GM23338 (cell line): ENCODE measurements around the gene NR0B2. TPM values are rescaled to one million over a fixed set of nuclear protein-coding genes. Genes with fewer than 3 reads are reported as not detected.
"Not testable (repeated sequence)": the region's sequence is repeated elsewhere in the genome, so short reads cannot be mapped to it uniquely, and the experiment has no call there.

Source experiments
- ATAC-seq: fragments of 200-7000 bp; cut with Tn5 transposase; 3 replicates; pipeline ENCODE4 v1.9.1; 2020
- DNase-seq: peaks from one replicate; pipeline ENCODE4 v3.0.0-alpha.2; 2015; ENCODE audit warnings: low spot score
- H2AFZ ChIP-seq: fragments of 200-600 bp; sonication (generic); 2 replicates; pipeline ENCODE4 v1.8.0; 2016; ENCODE audit warnings: antibody characterized with exemption, mild to moderate bottlenecking, moderate library complexity
- H3F3A ChIP-seq: fragments of 200-600 bp; sonication (generic); replicated peaks from 2 replicates; pipeline ENCODE4 v1.8.0; 2017; ENCODE audit warnings: antibody characterized with exemption, mixed run types, low read depth
- H3K27ac ChIP-seq: fragments of 200-600 bp; sonication (generic); 2 replicates; pipeline ENCODE4 v1.6.1; 2016; ENCODE audit warnings: low read depth
- H3K27me3 ChIP-seq: fragments of 200-600 bp; sonication (generic); 2 replicates; pipeline ENCODE4 v1.8.0; 2016; ENCODE audit warnings: mild to moderate bottlenecking, mixed run types, moderate library complexity; ENCODE audit not compliant: insufficient read depth
- H3K36me3 ChIP-seq: fragments of 200-600 bp; sonication (generic); 2 replicates; pipeline ENCODE4 v1.8.0; 2016; ENCODE audit warnings: mild to moderate bottlenecking; ENCODE audit not compliant: insufficient read depth
- H3K4me1 ChIP-seq: fragments of 200-600 bp; sonication (generic); 2 replicates; pipeline ENCODE4 v1.8.0; 2016; ENCODE audit warnings: mild to moderate bottlenecking, moderate library complexity; ENCODE audit not compliant: insufficient read depth
- H3K4me2 ChIP-seq: fragments of 200-600 bp; sonication (generic); 2 replicates; pipeline ENCODE4 v1.7.1; 2017; ENCODE audit warnings: mixed run types
- H3K4me3 ChIP-seq: fragments of 200-600 bp; sonication (generic); 2 replicates; pipeline ENCODE4 v1.6.1; 2016; ENCODE audit warnings: mixed run types
- H3K79me2 ChIP-seq: fragments of 200-600 bp; sonication (generic); replicated peaks from 2 replicates; pipeline ENCODE4 v1.8.0; 2017; ENCODE audit warnings: mild to moderate bottlenecking; ENCODE audit not compliant: insufficient read depth
- H3K9me2 ChIP-seq: fragments of 200-600 bp; sonication (generic); 2 replicates; pipeline ENCODE4 v1.8.0; 2017; ENCODE audit not compliant: insufficient read depth
- H4K20me1 ChIP-seq: fragments of 200-600 bp; sonication (generic); replicated peaks from 2 replicates; pipeline ENCODE4 v1.8.0; 2017; ENCODE audit warnings: mild to moderate bottlenecking; ENCODE audit not compliant: insufficient read depth
- H3K27ac Mint-ChIP-seq: 2 replicates; pipeline ENCODE4 v1.8.0; 2020; ENCODE audit warnings: inconsistent platforms, mild to moderate bottlenecking, moderate library complexity, mixed read lengths
- H3K27me3 Mint-ChIP-seq: 3 replicates; pipeline ENCODE4 v1.8.0; 2022; ENCODE audit warnings: low read depth, mild to moderate bottlenecking, moderate library complexity, mixed read lengths, inconsistent platforms; ENCODE audit not compliant: insufficient read depth, poor library complexity
- H3K36me3 Mint-ChIP-seq: 3 replicates; pipeline ENCODE4 v1.8.0; 2021; ENCODE audit warnings: low read depth, mild to moderate bottlenecking, inconsistent platforms, moderate library complexity, mixed read lengths
- H3K4me1 Mint-ChIP-seq: 3 replicates; pipeline ENCODE4 v1.8.0; 2020; ENCODE audit warnings: mild to moderate bottlenecking, inconsistent platforms, mixed read lengths
- H3K4me3 Mint-ChIP-seq: 3 replicates; pipeline ENCODE4 v1.8.0; 2021; ENCODE audit warnings: moderate library complexity, mild to moderate bottlenecking, inconsistent platforms, mixed read lengths
- H3K9me3 Mint-ChIP-seq: 3 replicates; pipeline ENCODE4 v1.8.0; 2020; ENCODE audit warnings: moderate library complexity, mild to moderate bottlenecking, inconsistent platforms, mixed read lengths
- CREB1 ChIP-seq: fragments of 250-450 bp; sonication (Bioruptor Pico); IDR thresholded peaks from 2 replicates; pipeline ENCODE4 v1.5.0; 2020; ENCODE audit warnings: low read depth, mild to moderate bottlenecking, moderate library complexity
- CTCF ChIP-seq, 2 experiments: fragments of 200-600 bp in 1 of 2; sonication (generic) in 1 of 2; conservative IDR thresholded peaks; 2 replicates each; pipeline versions ENCODE4 v1.5.1 to v1.6.1; 2016 to 2017; ENCODE audit warnings: antibody characterized with exemption in 2 of 2, low read depth in 2 of 2, mild to moderate bottlenecking in 2 of 2, moderate library complexity in 1 of 2
- ETS1 ChIP-seq: IDR thresholded peaks from 2 replicates; pipeline ENCODE4 v1.6.1; 2016; ENCODE audit warnings: antibody characterized with exemption
- POLR2AphosphoS5 ChIP-seq: IDR thresholded peaks from 2 replicates; pipeline ENCODE4 v1.6.1; 2016; ENCODE audit warnings: antibody characterized with exemption, low read depth
- STAT1 ChIP-seq: IDR thresholded peaks from one replicate; pipeline ENCODE4 v1.6.1; 2016; ENCODE audit warnings: antibody characterized with exemption; ENCODE audit not compliant: unreplicated experiment
- ZNF462 ChIP-seq: fragments of 250-450 bp; sonication (Bioruptor Pico); IDR thresholded peaks from 2 replicates; pipeline ENCODE4 v1.5.0; 2020; ENCODE audit warnings: mild to moderate bottlenecking, moderate library complexity
- polyA plus RNA-seq: library from polyadenylated mRNA; unstranded; fragments of >200 nt; fragmentation: Nextera tagmentation; extraction: Ambion mirVana; gene quantifications from 2 replicates; pipeline ENCODE4 v1.2.1, GENCODE V29; 2016
- total RNA-seq: library from RNA; depleted of rRNA; stranded (reverse); fragments of >200 nt; shearing (Covaris generic); gene quantifications from 2 replicates; pipeline ENCODE4 v1.2.3, GENCODE V29; 2014

The NR0B2 gene
- total and polyA plus RNA-seq, 2 experiments from 2014 or later: 0.18 TPM; not detected in 1

DNA sequence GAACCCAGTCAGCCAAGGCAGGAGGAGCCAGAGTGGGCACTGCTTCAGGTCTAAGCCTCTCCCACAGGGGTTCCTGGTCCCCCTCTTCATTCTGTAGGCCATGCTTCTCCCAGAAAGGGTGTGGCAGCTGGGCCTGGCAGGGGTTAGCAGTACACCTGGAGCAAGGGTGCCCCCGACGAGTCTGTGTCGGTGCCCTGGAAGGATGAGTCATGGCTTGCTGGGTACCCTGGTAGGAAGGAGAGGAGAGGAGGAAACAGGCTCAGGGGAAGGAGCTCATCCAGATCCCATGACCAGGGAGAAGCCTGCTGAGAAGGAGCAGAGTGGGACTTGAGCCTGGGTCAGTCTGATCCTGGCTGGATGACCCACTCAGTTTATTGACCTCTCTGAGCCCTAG is 36.1 kb upstream of the NR0B2 start:
- Histone ChIP-seq H3K4me2 (no peak overlapping the region), H3K27me3 (no peaks in the 10 kb centered on the region), H3K9me2 (no peaks in the 10 kb centered on the region), H2AFZ (no peak overlapping the region), H3F3A (peaks cover 17% of the 10 kb centered on the region), H3K36me3 (peaks cover 10% of the 10 kb centered on the region; the same call in 1 of the 2 replicates), H3K4me1 (no peaks in the 10 kb centered on the region), H3K79me2 (no peaks in the 10 kb centered on the region), H3K4me3 (no peak overlapping the region), H4K20me1 (peaks cover 5% of the 10 kb centered on the region; the same call in 1 of the 2 replicates), H3K27ac (no peak overlapping the region)
- DNase-seq: no peak
- peaks cover 10% of the 10 kb centered on the region for H3K27me3 Mint-ChIP-seq
- H3K27ac Mint-ChIP-seq: no peak overlapping the region
- H3K4me1 Mint-ChIP-seq: no peaks in the 10 kb centered on the region
- no peak overlapping the region for H3K4me3 Mint-ChIP-seq
- H3K36me3 Mint-ChIP-seq: peaks cover 50% of the 10 kb centered on the region
- no peaks in the 10 kb centered on the region for H3K9me3 Mint-ChIP-seq
- no peak for ATAC-seq
- TF ChIP-seq POLR2AphosphoS5 (0 out of 2 replicates have a peak, but pooled peaks have one; percentile 12), CREB1 (no peak)

DNA sequence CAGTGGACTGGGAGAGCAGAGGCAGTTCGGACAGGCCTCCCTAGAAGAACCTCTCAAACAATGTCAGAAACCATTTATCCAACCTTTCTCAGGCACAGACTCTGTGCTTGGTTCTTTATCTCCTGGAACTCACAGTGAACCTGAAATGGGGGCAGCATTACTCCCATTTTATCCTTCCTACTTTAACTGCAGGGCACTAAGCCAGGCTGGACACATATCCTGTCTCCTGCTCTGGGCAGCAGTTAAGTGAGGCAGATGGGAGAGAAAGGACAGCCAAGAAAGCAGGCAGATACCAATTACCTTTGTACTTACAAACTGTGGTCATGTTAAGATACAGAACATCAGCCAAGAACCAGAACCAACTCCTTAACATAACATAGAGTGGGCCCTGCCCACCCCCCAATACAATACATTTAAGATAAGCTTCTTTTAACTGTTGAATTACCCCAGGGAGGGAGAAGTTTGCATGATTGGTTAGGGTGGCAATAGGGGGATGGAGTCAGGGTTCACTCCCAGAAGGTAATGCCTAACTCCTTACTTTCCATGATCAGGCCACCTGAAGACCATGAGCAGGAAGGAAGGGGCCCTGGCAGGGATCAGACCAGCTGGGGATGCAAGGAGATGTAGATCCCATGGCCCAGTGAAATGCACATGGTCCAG is 35.6 kb upstream of the NR0B2 start:
- H3K27ac Mint-ChIP-seq: peak overlapping the region; percentile 10; the same call in 1 of the 2 replicates
- H3F3A ChIP-seq: peaks cover 18% of the 10 kb centered on the region
- no peaks in the 10 kb centered on the region for H3K27me3 ChIP-seq
- no peaks in the 10 kb centered on the region for H3K79me2 ChIP-seq
- peaks cover 56% of the 10 kb centered on the region for H3K36me3 Mint-ChIP-seq
- peak overlapping the region; percentile 59; the same call in 1 of the 2 replicates for H3K27ac ChIP-seq
- no peaks in the 10 kb centered on the region for H3K4me1 ChIP-seq
- no peak overlapping the region for H3K4me3 Mint-ChIP-seq
- no peak for TF ChIP-seq CTCF (conservative IDR thresholded peaks at IDR 0.05; ENCODE audit: low read depth in 2 of 2)
- TF ChIP-seq STAT1: no peak
- no peak for TF ChIP-seq CREB1
- TF ChIP-seq POLR2AphosphoS5: 0 out of 2 replicates have a peak, but pooled peaks have one; percentile 15
- TF ChIP-seq ETS1: no peak
- no peak for TF ChIP-seq ZNF462 (CRISPR knock-in tag)
- no peak overlapping the region for H3K4me3 ChIP-seq
- H3K4me2 ChIP-seq: no peak overlapping the region
- H3K9me3 Mint-ChIP-seq: no peaks in the 10 kb centered on the region
- H3K27me3 Mint-ChIP-seq: peaks cover 10% of the 10 kb centered on the region
- peaks cover 10% of the 10 kb centered on the region for H3K36me3 ChIP-seq
- H3K4me1 Mint-ChIP-seq: no peaks in the 10 kb centered on the region
- ATAC-seq: no peak
- H3K9me2 ChIP-seq: no peaks in the 10 kb centered on the region
- DNase-seq: no peak
- H2AFZ ChIP-seq: no peak overlapping the region
- H4K20me1 ChIP-seq: peaks cover 5% of the 10 kb centered on the region; the same call in 1 of the 2 replicates

GRCh38 chr1:26948725-26949057 is 34.9 kb upstream of the NR0B2 start:
- not testable (repeated sequence) for H4K20me1 ChIP-seq, DNase-seq, H2AFZ ChIP-seq, H3K4me2 ChIP-seq, H3K9me3 Mint-ChIP-seq, ATAC-seq, H3K9me2 ChIP-seq, H3K27ac Mint-ChIP-seq, H3K4me1 ChIP-seq, H3K4me3 ChIP-seq, H3K4me3 Mint-ChIP-seq, H3K79me2 ChIP-seq, H3K4me1 Mint-ChIP-seq, H3K27me3 ChIP-seq
- Histone ChIP-seq H3F3A (peaks cover 21% of the 10 kb centered on the region), H3K27ac (0 out of 2 replicates have a peak overlapping the region, but pooled peaks have one; percentile 32), H3K36me3 (peaks cover 11% of the 10 kb centered on the region)
- Mint-ChIP-seq H3K27me3 (peaks cover 10% of the 10 kb centered on the region), H3K36me3 (peaks cover 58% of the 10 kb centered on the region)
